Suprapubic skin (tissue), 3 donors: ENCODE results near the gene CMTM1.
"Not testable (repeated sequence)": the region's sequence is repeated elsewhere in the genome, so short reads cannot be mapped to it uniquely, and the experiment has no call there.

ENCODE experiments used
- CTCF ChIP-seq, 2 donors: fragments of 200-600 bp in 1 of 2; fragments of 450-650 bp in 1 of 2; sonication (generic) in 1 of 2; IDR thresholded peaks; one replicate each; pipeline ENCODE4 v1.5.1; 2016 to 2019; ENCODE audit warnings: antibody characterized with exemption in 2 of 2, mild to moderate bottlenecking in 1 of 2, moderate library complexity in 1 of 2
- EP300 ChIP-seq: sonication (generic); formaldehyde crosslinking; IDR thresholded peaks from one replicate; pipeline ENCODE4 v1.6.1; 2017; ENCODE audit warnings: antibody characterized with exemption

GRCh38 chr16:66596559-66596958 lies 30.3 kb downstream of the CMTM1 start:
- TF ChIP-seq EP300; CTCF (IDR thresholded peaks at IDR 0.05): not testable (repeated sequence)
